Smooth muscle cell (in vitro differentiated cells): ENCODE results near the gene SLC44A5. TPM values are rescaled to one million over a fixed set of nuclear protein-coding genes. Genes with fewer than 3 reads are reported as not detected.

Experiments used
- DNase-seq: peaks from one replicate; lab custom pipeline; 2025; ENCODE audit not compliant: unreplicated experiment; lab: John Stamatoyannopoulos, UW
- H2AFZ ChIP-seq: fragments of 200-600 bp; sonication (generic); 2 replicates; pipeline ENCODE4 v1.6.0; 2016; ENCODE audit warnings: antibody characterized with exemption, low read depth, mild to moderate bottlenecking
- H3F3A ChIP-seq: fragments of 200-600 bp; sonication (generic); 2 replicates; pipeline ENCODE4 v1.6.0; 2017; ENCODE audit warnings: antibody characterized with exemption, low read depth
- H3K27ac ChIP-seq: fragments of 200-600 bp; sonication (generic); 2 replicates; pipeline ENCODE4 v1.5.1; 2016; ENCODE audit warnings: low read depth, mild to moderate bottlenecking
- H3K27me3 ChIP-seq: fragments of 200-600 bp; sonication (generic); 2 replicates; pipeline ENCODE4 v1.6.1; 2016; ENCODE audit warnings: low read depth, mild to moderate bottlenecking
- H3K36me3 ChIP-seq: fragments of 200-600 bp; sonication (generic); 2 replicates; pipeline ENCODE4 v1.5.1; 2016; ENCODE audit warnings: low read depth
- H3K4me1 ChIP-seq: fragments of 200-600 bp; sonication (generic); 2 replicates; pipeline ENCODE4 v1.5.1; 2016; ENCODE audit warnings: low read depth
- H3K4me2 ChIP-seq: fragments of 200-600 bp; sonication (generic); 2 replicates; pipeline ENCODE4 v1.6.0; 2016; ENCODE audit warnings: mild to moderate bottlenecking
- H3K4me3 ChIP-seq: fragments of 200-600 bp; sonication (generic); 2 replicates; pipeline ENCODE4 v1.5.1; 2016; ENCODE audit warnings: mild to moderate bottlenecking
- H3K79me2 ChIP-seq: fragments of 200-600 bp; sonication (generic); 2 replicates; pipeline ENCODE4 v1.6.0; 2016; ENCODE audit warnings: low read depth, mild to moderate bottlenecking
- H3K9ac ChIP-seq: fragments of 200-600 bp; sonication (generic); 2 replicates; pipeline ENCODE4 v1.6.0; 2016; ENCODE audit warnings: low read depth
- H3K9me3 ChIP-seq: fragments of 200-600 bp; sonication (generic); replicated peaks from 2 replicates; pipeline ENCODE4 v1.5.1; 2016; ENCODE audit warnings: low read depth
- H4K20me1 ChIP-seq: fragments of 200-600 bp; sonication (generic); 2 replicates; pipeline ENCODE4 v1.6.0; 2016; ENCODE audit warnings: low read depth
- CTCF ChIP-seq: fragments of 200-600 bp; sonication (generic); IDR thresholded peaks from 2 replicates; pipeline ENCODE4 v1.5.1; 2017; ENCODE audit warnings: borderline replicate concordance, mild to moderate bottlenecking, antibody characterized with exemption; ENCODE audit not compliant: insufficient read depth, poor library complexity, severe bottlenecking
- WGBS: methylation state at CpG from one replicate; pipeline ENCODE4 v1.1.7; 2016; ENCODE audit warnings: low lambda C conversion rate; 5-methylcytosine and 5-hydroxymethylcytosine counted together
- polyA plus RNA-seq: library from polyadenylated mRNA; unstranded; fragments of >200 nt; fragmentation: Nextera tagmentation; extraction: Ambion mirVana; gene quantifications from 2 replicates; pipeline ENCODE4 v1.2.1, GENCODE V29; 2016
- total RNA-seq: library from RNA; depleted of rRNA; stranded (reverse); fragments of >200 nt; gene quantifications from 2 replicates; pipeline ENCODE4 v1.2.3, GENCODE V29; 2014

SLC44A5 gene
- total and polyA plus RNA-seq, 2 experiments from 2014 or later = 0.89 to 4.4 TPM

GRCh38 chr1:75503221-75503974 lies 107.5 kb downstream of the SLC44A5 start:
- Histone ChIP-seq H3K36me3 (no peaks in the 10 kb centered on the region), H3K9ac (no peak overlapping the region), H3K4me2 (no peak overlapping the region), H3K27ac (no peak overlapping the region), H3K9me3 (no peaks in the 10 kb centered on the region), H3K79me2 (no peaks in the 10 kb centered on the region), H3K4me1 (no peaks in the 10 kb centered on the region), H3K27me3 (no peaks in the 10 kb centered on the region), H2AFZ (no peak overlapping the region), H3F3A (no peaks in the 10 kb centered on the region), H4K20me1 (no peaks in the 10 kb centered on the region), H3K4me3 (no peak overlapping the region)
- no peak for DNase-seq
- TF ChIP-seq CTCF = no peak
- WGBS = 79% methylated on average over 7 of the region's 7 CpGs

GRCh38 chr1:75502776-75503175 lies 108.1 kb downstream of the SLC44A5 start:
- WGBS = 66% methylated on average over 5 of the region's 5 CpGs
- no peak for DNase-seq
- TF ChIP-seq CTCF = no peak

GRCh38 chr1:75501577-75502295 lies 109.2 kb downstream of the SLC44A5 start:
- 95% methylated on average over 5 of the region's 5 CpGs for WGBS

More at GRCh38 chr1:75502776-75503175, 108.1 kb downstream of the SLC44A5 start:
- Histone ChIP-seq H3K9ac (no peak overlapping the region), H3K4me3 (no peak overlapping the region), H3K36me3 (no peaks in the 10 kb centered on the region), H4K20me1 (no peaks in the 10 kb centered on the region), H3K4me1 (no peaks in the 10 kb centered on the region), H3K27me3 (no peaks in the 10 kb centered on the region), H3K79me2 (no peaks in the 10 kb centered on the region), H3F3A (no peaks in the 10 kb centered on the region), H3K9me3 (no peaks in the 10 kb centered on the region), H2AFZ (no peak overlapping the region), H3K27ac (no peak overlapping the region), H3K4me2 (no peak overlapping the region)

More at GRCh38 chr1:75501577-75502295, 109.2 kb downstream of the SLC44A5 start:
- no peaks in the 10 kb centered on the region for H3K36me3 ChIP-seq
- DNase-seq = no peak
- TF ChIP-seq CTCF = no peak
- no peaks in the 10 kb centered on the region for H3K79me2 ChIP-seq
- no peak overlapping the region for H3K9ac ChIP-seq
- no peak overlapping the region for H3K4me3 ChIP-seq
- H3K27ac ChIP-seq = no peak overlapping the region
- no peaks in the 10 kb centered on the region for H3K9me3 ChIP-seq
- H3K4me1 ChIP-seq = no peaks in the 10 kb centered on the region
- H4K20me1 ChIP-seq = no peaks in the 10 kb centered on the region
- H3K4me2 ChIP-seq = no peak overlapping the region
- no peaks in the 10 kb centered on the region for H3F3A ChIP-seq
- H2AFZ ChIP-seq = no peak overlapping the region
- no peaks in the 10 kb centered on the region for H3K27me3 ChIP-seq
